K562 (cell line): ENCODE data around the gene GALNT15. TPM values are rescaled to one million over a fixed set of nuclear protein-coding genes. Genes with fewer than 3 reads are reported as not detected.

Source experiments
- ATAC-seq: fragments of 200-7000 bp; cut with Tn5 transposase; 3 replicates; pipeline ENCODE4 v1.9.1; 2020; ENCODE audit warnings: moderate library complexity
- BruUV-seq: library from RNA; stranded (reverse); fragments of 400-500 nt; replicated peaks from 2 replicates; lab custom pipeline; 2021; lab: Mats Ljungman, UMichigan
- CTCF ChIA-PET: fragments of 300-600 bp; formaldehyde crosslinking; extraction: SDS; loops from one replicate; lab custom pipeline; 2021; ENCODE audit warnings: low intra/inter-chr PET ratio; lab: Yijun Ruan, JAX
- POLR2A ChIA-PET: fragments of 300-600, 350-650 bp; sonication (Branson Sonifier 250); formaldehyde crosslinking; extraction: SDS; loops from one replicate; lab custom pipeline; 2021; ENCODE audit warnings: antibody characterized with exemption, inconsistent platforms; lab: Yijun Ruan, JAX
- DNase-seq, 4 experiments: peaks; one replicate each; pipeline versions ENCODE4 v3.0.0 to v3.0.0-alpha.2; 2011 to 2018; ENCODE audit warnings: low spot score in 3 of 4, mixed read lengths in 3 of 4; ENCODE audit errors: extremely low read depth in 1 of 4
- FAIRE-seq: peaks from 2 replicates; lab custom pipeline; 2011; peaks lifted over from hg19 to GRCh38; lab: Jason Lieb, UNC
- H2AFZ ChIP-seq: 2 replicates; pipeline ENCODE4 v1.6.0; 2011; ENCODE audit warnings: low read depth, low read length, control low read depth, inconsistent platforms
- H3K27ac ChIP-seq: fragments of 200-600 bp; 3 replicates; pipeline ENCODE4 v1.8.0; 2011; ENCODE audit warnings: low read depth, mild to moderate bottlenecking, control low read depth, inconsistent platforms, low read length, moderate library complexity, mixed read lengths; ENCODE audit errors: extremely low read depth
- H3K27me3 ChIP-seq, 2 experiments: fragments of 300-600 bp in 1 of 2; 2 replicates in 1 of 2; 3 replicates in 1 of 2; pipeline versions ENCODE4 v1.6.0 to v1.8.0; 2011; ENCODE audit warnings: inconsistent platforms in 2 of 2, low read length in 2 of 2, mild to moderate bottlenecking in 1 of 2, mixed read lengths in 1 of 2, moderate library complexity in 1 of 2; ENCODE audit not compliant: control insufficient read depth in 2 of 2, insufficient read depth in 2 of 2
- H3K36me3 ChIP-seq: fragments of 300-600 bp; 3 replicates; pipeline ENCODE4 v1.8.0; 2011; ENCODE audit warnings: mild to moderate bottlenecking, low read length, inconsistent platforms; ENCODE audit not compliant: control insufficient read depth, insufficient read depth
- H3K4me1 ChIP-seq, 2 experiments: fragments of 200-600 bp in 1 of 2; replicated peaks in 1 of 2; 2 replicates in 1 of 2; 3 replicates in 1 of 2; pipeline versions ENCODE4 v1.5.1 to v1.8.0; 2011; ENCODE audit warnings: inconsistent platforms in 2 of 2, low read length in 2 of 2, mild to moderate bottlenecking in 1 of 2, mixed read lengths in 1 of 2, moderate library complexity in 1 of 2; ENCODE audit not compliant: control insufficient read depth in 2 of 2, insufficient read depth in 2 of 2
- H3K4me2 ChIP-seq: 2 replicates; pipeline ENCODE4 v1.6.1; 2011; ENCODE audit warnings: low read length, control low read depth, inconsistent platforms, mixed read lengths; ENCODE audit not compliant: insufficient read depth
- H3K4me3 ChIP-seq: fragments of 200-600 bp; sonication (generic), shearing (Covaris generic); 2 replicates; pipeline ENCODE4 v1.5.1; 2016; ENCODE audit warnings: control low read depth, inconsistent platforms
- H3K79me2 ChIP-seq: fragments of 200-600 bp; 3 replicates; pipeline ENCODE4 v1.8.0; 2011; ENCODE audit warnings: low read length, inconsistent platforms; ENCODE audit not compliant: control insufficient read depth, insufficient read depth
- H3K9ac ChIP-seq, 2 experiments: 2 replicates each; pipeline versions ENCODE4 v1.6.0 to v1.6.1; 2011; ENCODE audit warnings: low read depth in 2 of 2, low read length in 2 of 2, control low read depth in 1 of 2, inconsistent platforms in 1 of 2, mild to moderate bottlenecking in 1 of 2, mixed read lengths in 1 of 2; ENCODE audit not compliant: insufficient read depth in 1 of 2
- H3K9me1 ChIP-seq: one replicate; pipeline ENCODE4 v1.6.0; 2011; ENCODE audit warnings: inconsistent platforms, mild to moderate bottlenecking, low read length, moderate library complexity; ENCODE audit not compliant: control insufficient read depth, insufficient read depth
- H3K9me3 ChIP-seq: replicated peaks from 2 replicates; pipeline ENCODE4 v1.5.1; 2011; ENCODE audit warnings: low read depth, low read length, inconsistent platforms; ENCODE audit not compliant: control insufficient read depth, insufficient read depth
- H4K20me1 ChIP-seq: replicated peaks from 2 replicates; pipeline ENCODE4 v1.6.1; 2011; ENCODE audit warnings: low read length, inconsistent platforms, mixed read lengths; ENCODE audit not compliant: control insufficient read depth, insufficient read depth
- BHLHE40 ChIP-seq: IDR thresholded peaks from 2 replicates; pipeline ENCODE4 v1.6.1; 2011; ENCODE audit warnings: low read length, improper control_type of control experiment
- ELK3 ChIP-seq: fragments of 450-650 bp; formaldehyde crosslinking; IDR thresholded peaks from 2 replicates; pipeline ENCODE4 v1.4.0; 2020; ENCODE audit warnings: mild to moderate bottlenecking
- HNRNPLL ChIP-seq: fragments of 200-400 bp; formaldehyde crosslinking; IDR thresholded peaks from 2 replicates; pipeline ENCODE4 v1.6.1; 2017; ENCODE audit warnings: low read length, low read depth, mild to moderate bottlenecking; ENCODE audit not compliant: poor library complexity, severe bottlenecking
- NFIC ChIP-seq: fragments of 450-650 bp; IDR thresholded peaks from 2 replicates; pipeline ENCODE4 v1.6.1; 2017; ENCODE audit warnings: mild to moderate bottlenecking, inconsistent platforms
- NRF1 ChIP-seq, 2 experiments: fragments of 450-650 bp; IDR thresholded peaks in 1 of 2; conservative IDR thresholded peaks in 1 of 2; 2 replicates each; pipeline ENCODE4 v1.6.1; 2014; ENCODE audit warnings: mild to moderate bottlenecking in 2 of 2
- SNIP1 ChIP-seq: fragments of 450-650 bp; IDR thresholded peaks from 2 replicates; pipeline ENCODE4 v1.7.1; 2017; ENCODE audit warnings: low read depth, mild to moderate bottlenecking
- TAF7 ChIP-seq: fragments of 450-650 bp; IDR thresholded peaks from 2 replicates; pipeline ENCODE4 v1.6.1; 2016; ENCODE audit warnings: missing genetic modification characterization, missing compliant biosample characterization
- WGBS: fragments of 100-300 bp; shearing (Covaris generic); methylation state at CpG from one replicate; pipeline ENCODE4 v1.1.6; 2016; ENCODE audit warnings: low coverage, mixed read lengths; ENCODE audit not compliant: insufficient coverage; ENCODE audit errors: missing lambda C conversion rate; 5-methylcytosine and 5-hydroxymethylcytosine counted together
- in situ Hi-C: fragments of 300-500 bp; cut with MboI; formaldehyde crosslinking; loops from 4 replicates; pipeline ENCODE4 v1.15.0; 2018; ENCODE audit warnings: inconsistent platforms, mixed read lengths
- intact Hi-C: fragments of 100-400 bp; cut with micrococcal nuclease; formaldehyde crosslinking; loops from 2 replicates; pipeline ENCODE4 v1.14.2; 2022
- polyA plus RNA-seq, 8 experiments: library from polyadenylated mRNA; depleted of rRNA in 4 of 8; stranded (reverse) in 5 of 8; unstranded in 3 of 8; fragments of >200 nt; fragmentation: Nextera tagmentation in 2 of 8; fragmentation: Illumina TruSeq in 1 of 8; extraction: Ambion mirVana in 2 of 8; extraction: Trizol in 1 of 8; gene quantifications; 2 replicates each; pipeline versions ENCODE4 v1.2.1 to v1.2.3, GENCODE V29; 2011 to 2014; ENCODE audit warnings: inconsistent platforms in 1 of 8, missing spikeins in 1 of 8
- total RNA-seq, 7 experiments: library from RNA; depleted of rRNA in 6 of 7; stranded (reverse); fragments of >200 nt in 6 of 7; fragmentation: Illumina TruSeq in 2 of 7; extraction: Trizol in 2 of 7; gene quantifications; 2 replicates each; pipeline versions ENCODE4 v1.2.1 to v1.2.3, GENCODE V29; 2011 to 2021; ENCODE audit warnings: low replicate concordance in 1 of 7
- TF ChIP-seq, protein P1 (sequence below): sonication (generic); formaldehyde crosslinking; IDR thresholded peaks from 2 replicates; pipeline ENCODE4 v1.8.0; 2022; ENCODE audit warnings: mild to moderate bottlenecking, missing genetic modification reagents

The GALNT15 gene
- total and polyA plus RNA-seq, 9 of the 15 experiments (the other 6 are each of a cell fraction or from before 2014, with no cell fraction given): not detected

GRCh38 chr3:16216373-16216935 lies 42.0 kb downstream of the GALNT15 start:
- no peak for ATAC-seq
- no peaks in the 10 kb centered on the region for H3K9me1 ChIP-seq
- no peak for FAIRE-seq
- H3K4me1 ChIP-seq: no peaks in the 10 kb centered on the region
- WGBS: 33% methylated on average over 16 of the region's 17 CpGs
- no peaks in the 10 kb centered on the region for H3K36me3 ChIP-seq
- no peak overlapping the region for H3K9ac ChIP-seq
- no peaks in the 10 kb centered on the region for H4K20me1 ChIP-seq
- TF ChIP-seq NRF1 (conservative IDR thresholded peaks at IDR 0.05 in 1 of 2, IDR thresholded peaks at IDR 0.05 in 1 of 2): peak; percentile 65 to 71
- peak; percentile 80 for TF ChIP-seq NFIC
- no peak for TF ChIP-seq HNRNPLL
- peak; percentile 42; the same call in 1 of the 2 replicates for TF ChIP-seq BHLHE40
- H3K9me3 ChIP-seq: no peaks in the 10 kb centered on the region
- no peak overlapping the region for H3K4me3 ChIP-seq
- in situ Hi-C loops: no loop called here
- no peak overlapping the region for H3K27ac ChIP-seq
- ChIA-PET CTCF (no interaction called here), POLR2A (interaction anchor here (0.6 to 1.4 kb wide), 3 partner anchors 9 to 37 kb away, joined by 3 read pairs; no protein-coding TSS in a partner anchor)
- no peak overlapping the region for H3K4me2 ChIP-seq
- peaks cover 7 to 41% of the 10 kb centered on the region in 2 experiments for H3K27me3 ChIP-seq
- no TSS peak for BruUV-seq
- no peak for DNase-seq
- H3K79me2 ChIP-seq: no peaks in the 10 kb centered on the region
- H2AFZ ChIP-seq: no peak overlapping the region
- intact Hi-C loops: no loop called here

GRCh38 chr3:16219777-16220176 lies 45.3 kb downstream of the GALNT15 start:
- H3K9me3 ChIP-seq: no peaks in the 10 kb centered on the region
- in situ Hi-C loops: no loop called here
- WGBS: 0% methylated on average over 3 of the region's 3 CpGs
- no peak for DNase-seq
- no peaks in the 10 kb centered on the region for H4K20me1 ChIP-seq
- intact Hi-C loops: no loop called here
- CTCF ChIA-PET: no interaction called here
- ATAC-seq: no peak
- H3K36me3 ChIP-seq: no peaks in the 10 kb centered on the region
- H2AFZ ChIP-seq: no peak overlapping the region
- no peak overlapping the region for H3K4me2 ChIP-seq
- H3K9me1 ChIP-seq: no peaks in the 10 kb centered on the region
- no TSS peak for BruUV-seq
- H3K4me3 ChIP-seq: no peak overlapping the region
- no peak overlapping the region for H3K9ac ChIP-seq
- no peak overlapping the region for H3K27ac ChIP-seq
- H3K79me2 ChIP-seq: no peaks in the 10 kb centered on the region
- FAIRE-seq: no peak
- POLR2A ChIA-PET: no interaction called here
- no peaks in the 10 kb centered on the region for H3K4me1 ChIP-seq
- TF ChIP-seq ELK3 (CRISPR knock-in tag) (no peak), SNIP1 (no peak), TAF7 (tag) (no peak)
- TF ChIP-seq, protein P1, sequence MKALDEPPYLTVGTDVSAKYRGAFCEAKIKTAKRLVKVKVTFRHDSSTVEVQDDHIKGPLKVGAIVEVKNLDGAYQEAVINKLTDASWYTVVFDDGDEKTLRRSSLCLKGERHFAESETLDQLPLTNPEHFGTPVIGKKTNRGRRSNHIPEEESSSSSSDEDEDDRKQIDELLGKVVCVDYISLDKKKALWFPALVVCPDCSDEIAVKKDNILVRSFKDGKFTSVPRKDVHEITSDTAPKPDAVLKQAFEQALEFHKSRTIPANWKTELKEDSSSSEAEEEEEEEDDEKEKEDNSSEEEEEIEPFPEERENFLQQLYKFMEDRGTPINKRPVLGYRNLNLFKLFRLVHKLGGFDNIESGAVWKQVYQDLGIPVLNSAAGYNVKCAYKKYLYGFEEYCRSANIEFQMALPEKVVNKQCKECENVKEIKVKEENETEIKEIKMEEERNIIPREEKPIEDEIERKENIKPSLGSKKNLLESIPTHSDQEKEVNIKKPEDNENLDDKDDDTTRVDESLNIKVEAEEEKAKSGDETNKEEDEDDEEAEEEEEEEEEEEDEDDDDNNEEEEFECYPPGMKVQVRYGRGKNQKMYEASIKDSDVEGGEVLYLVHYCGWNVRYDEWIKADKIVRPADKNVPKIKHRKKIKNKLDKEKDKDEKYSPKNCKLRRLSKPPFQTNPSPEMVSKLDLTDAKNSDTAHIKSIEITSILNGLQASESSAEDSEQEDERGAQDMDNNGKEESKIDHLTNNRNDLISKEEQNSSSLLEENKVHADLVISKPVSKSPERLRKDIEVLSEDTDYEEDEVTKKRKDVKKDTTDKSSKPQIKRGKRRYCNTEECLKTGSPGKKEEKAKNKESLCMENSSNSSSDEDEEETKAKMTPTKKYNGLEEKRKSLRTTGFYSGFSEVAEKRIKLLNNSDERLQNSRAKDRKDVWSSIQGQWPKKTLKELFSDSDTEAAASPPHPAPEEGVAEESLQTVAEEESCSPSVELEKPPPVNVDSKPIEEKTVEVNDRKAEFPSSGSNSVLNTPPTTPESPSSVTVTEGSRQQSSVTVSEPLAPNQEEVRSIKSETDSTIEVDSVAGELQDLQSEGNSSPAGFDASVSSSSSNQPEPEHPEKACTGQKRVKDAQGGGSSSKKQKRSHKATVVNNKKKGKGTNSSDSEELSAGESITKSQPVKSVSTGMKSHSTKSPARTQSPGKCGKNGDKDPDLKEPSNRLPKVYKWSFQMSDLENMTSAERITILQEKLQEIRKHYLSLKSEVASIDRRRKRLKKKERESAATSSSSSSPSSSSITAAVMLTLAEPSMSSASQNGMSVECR (CRISPR knock-in tag): no peak
- peaks cover 2 to 28% of the 10 kb centered on the region in 2 experiments for H3K27me3 ChIP-seq
